Neural cell (in vitro differentiated cells): Measurements from ENCODE around the gene RCAN3.

ENCODE experiments used
- EP300 ChIP-seq: fragments of 450-650 bp; conservative IDR thresholded peaks from 2 replicates; pipeline ENCODE4 v1.6.1; 2014; ENCODE audit warnings: antibody characterized with exemption, mild to moderate bottlenecking, moderate library complexity; ENCODE audit not compliant: poor library complexity, severe bottlenecking
- EZH2 ChIP-seq: fragments of 200-600, 300-800 bp; shearing (Covaris generic), sonication (generic); IDR thresholded peaks from 2 replicates; pipeline ENCODE4 v1.6.1; 2014; ENCODE audit warnings: antibody characterized with exemption, low read length, borderline replicate concordance, mild to moderate bottlenecking; ENCODE audit not compliant: insufficient read depth, poor library complexity, severe bottlenecking
- POLR2AphosphoS5 ChIP-seq: IDR thresholded peaks from 2 replicates; pipeline ENCODE4 v1.6.1; 2012
- RAD21 ChIP-seq: fragments of 450-650 bp; conservative IDR thresholded peaks from 2 replicates; pipeline ENCODE4 v1.6.1; 2014; ENCODE audit warnings: antibody characterized with exemption, mild to moderate bottlenecking, moderate library complexity
- TAF1 ChIP-seq: IDR thresholded peaks from 2 replicates; pipeline ENCODE4 v1.6.1; 2012; ENCODE audit warnings: low read depth
- TF ChIP-seq, protein P1 (sequence below): fragments of 450-650 bp; IDR thresholded peaks from 2 replicates; pipeline ENCODE4 v1.5.1; 2014; ENCODE audit warnings: antibody characterized with exemption, mild to moderate bottlenecking, moderate library complexity; ENCODE audit not compliant: poor library complexity, severe bottlenecking
- TF ChIP-seq, protein P2 (sequence below): IDR thresholded peaks from 2 replicates; pipeline ENCODE4 v1.6.1; 2012; ENCODE audit warnings: borderline replicate concordance

DNA sequence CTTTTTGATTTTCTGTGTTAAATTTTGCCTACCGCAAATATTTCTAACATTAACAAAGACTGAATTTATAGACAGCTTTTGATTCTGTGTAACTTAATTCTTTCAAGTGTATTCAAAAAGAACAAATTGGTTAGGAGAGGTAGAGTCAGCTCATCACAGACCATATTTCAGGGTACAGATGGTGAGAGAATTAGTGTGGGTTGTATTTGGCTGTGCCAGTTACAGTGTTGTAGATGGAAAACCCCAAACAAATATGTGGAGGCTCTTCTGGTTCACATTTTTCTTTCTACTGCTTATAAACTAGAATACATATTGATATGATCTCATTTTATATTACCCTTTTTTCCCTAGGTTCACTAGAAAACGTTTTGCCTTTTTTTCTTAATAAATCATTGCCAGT lies 11.1 kb downstream of the RCAN3 start:
- TF ChIP-seq, protein P1, sequence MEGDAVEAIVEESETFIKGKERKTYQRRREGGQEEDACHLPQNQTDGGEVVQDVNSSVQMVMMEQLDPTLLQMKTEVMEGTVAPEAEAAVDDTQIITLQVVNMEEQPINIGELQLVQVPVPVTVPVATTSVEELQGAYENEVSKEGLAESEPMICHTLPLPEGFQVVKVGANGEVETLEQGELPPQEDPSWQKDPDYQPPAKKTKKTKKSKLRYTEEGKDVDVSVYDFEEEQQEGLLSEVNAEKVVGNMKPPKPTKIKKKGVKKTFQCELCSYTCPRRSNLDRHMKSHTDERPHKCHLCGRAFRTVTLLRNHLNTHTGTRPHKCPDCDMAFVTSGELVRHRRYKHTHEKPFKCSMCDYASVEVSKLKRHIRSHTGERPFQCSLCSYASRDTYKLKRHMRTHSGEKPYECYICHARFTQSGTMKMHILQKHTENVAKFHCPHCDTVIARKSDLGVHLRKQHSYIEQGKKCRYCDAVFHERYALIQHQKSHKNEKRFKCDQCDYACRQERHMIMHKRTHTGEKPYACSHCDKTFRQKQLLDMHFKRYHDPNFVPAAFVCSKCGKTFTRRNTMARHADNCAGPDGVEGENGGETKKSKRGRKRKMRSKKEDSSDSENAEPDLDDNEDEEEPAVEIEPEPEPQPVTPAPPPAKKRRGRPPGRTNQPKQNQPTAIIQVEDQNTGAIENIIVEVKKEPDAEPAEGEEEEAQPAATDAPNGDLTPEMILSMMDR, result no peak
- TF ChIP-seq, protein P2, sequence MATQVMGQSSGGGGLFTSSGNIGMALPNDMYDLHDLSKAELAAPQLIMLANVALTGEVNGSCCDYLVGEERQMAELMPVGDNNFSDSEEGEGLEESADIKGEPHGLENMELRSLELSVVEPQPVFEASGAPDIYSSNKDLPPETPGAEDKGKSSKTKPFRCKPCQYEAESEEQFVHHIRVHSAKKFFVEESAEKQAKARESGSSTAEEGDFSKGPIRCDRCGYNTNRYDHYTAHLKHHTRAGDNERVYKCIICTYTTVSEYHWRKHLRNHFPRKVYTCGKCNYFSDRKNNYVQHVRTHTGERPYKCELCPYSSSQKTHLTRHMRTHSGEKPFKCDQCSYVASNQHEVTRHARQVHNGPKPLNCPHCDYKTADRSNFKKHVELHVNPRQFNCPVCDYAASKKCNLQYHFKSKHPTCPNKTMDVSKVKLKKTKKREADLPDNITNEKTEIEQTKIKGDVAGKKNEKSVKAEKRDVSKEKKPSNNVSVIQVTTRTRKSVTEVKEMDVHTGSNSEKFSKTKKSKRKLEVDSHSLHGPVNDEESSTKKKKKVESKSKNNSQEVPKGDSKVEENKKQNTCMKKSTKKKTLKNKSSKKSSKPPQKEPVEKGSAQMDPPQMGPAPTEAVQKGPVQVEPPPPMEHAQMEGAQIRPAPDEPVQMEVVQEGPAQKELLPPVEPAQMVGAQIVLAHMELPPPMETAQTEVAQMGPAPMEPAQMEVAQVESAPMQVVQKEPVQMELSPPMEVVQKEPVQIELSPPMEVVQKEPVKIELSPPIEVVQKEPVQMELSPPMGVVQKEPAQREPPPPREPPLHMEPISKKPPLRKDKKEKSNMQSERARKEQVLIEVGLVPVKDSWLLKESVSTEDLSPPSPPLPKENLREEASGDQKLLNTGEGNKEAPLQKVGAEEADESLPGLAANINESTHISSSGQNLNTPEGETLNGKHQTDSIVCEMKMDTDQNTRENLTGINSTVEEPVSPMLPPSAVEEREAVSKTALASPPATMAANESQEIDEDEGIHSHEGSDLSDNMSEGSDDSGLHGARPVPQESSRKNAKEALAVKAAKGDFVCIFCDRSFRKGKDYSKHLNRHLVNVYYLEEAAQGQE, result no peak
- TF ChIP-seq EZH2 (no peak), RAD21 (no peak), EP300 (no peak), POLR2AphosphoS5 (no peak), TAF1 (no peak)
